AG09309 (cell line): ENCODE measurements around the gene DUOXA2.
"Not testable (repeated sequence)": the region's sequence is repeated elsewhere in the genome, so short reads cannot be mapped to it uniquely, and the experiment has no call there.

ENCODE experiments used
- DNase-seq: peaks from one replicate; pipeline ENCODE4 v3.0.0-alpha.2; 2010; ENCODE audit warnings: low read depth
- H3K4me3 ChIP-seq: 2 replicates; pipeline ENCODE4 v1.5.1; 2011; ENCODE audit warnings: mild to moderate bottlenecking, low read depth, low read length, moderate library complexity; ENCODE audit not compliant: control insufficient read depth
- CTCF ChIP-seq: IDR thresholded peaks from 2 replicates; pipeline ENCODE4 v1.5.1; 2011; ENCODE audit warnings: mild to moderate bottlenecking, low read depth, low read length, inconsistent platforms; ENCODE audit not compliant: insufficient read depth, control insufficient read depth; ENCODE audit errors: missing control alignments

Gene DUOXA2

DNA sequence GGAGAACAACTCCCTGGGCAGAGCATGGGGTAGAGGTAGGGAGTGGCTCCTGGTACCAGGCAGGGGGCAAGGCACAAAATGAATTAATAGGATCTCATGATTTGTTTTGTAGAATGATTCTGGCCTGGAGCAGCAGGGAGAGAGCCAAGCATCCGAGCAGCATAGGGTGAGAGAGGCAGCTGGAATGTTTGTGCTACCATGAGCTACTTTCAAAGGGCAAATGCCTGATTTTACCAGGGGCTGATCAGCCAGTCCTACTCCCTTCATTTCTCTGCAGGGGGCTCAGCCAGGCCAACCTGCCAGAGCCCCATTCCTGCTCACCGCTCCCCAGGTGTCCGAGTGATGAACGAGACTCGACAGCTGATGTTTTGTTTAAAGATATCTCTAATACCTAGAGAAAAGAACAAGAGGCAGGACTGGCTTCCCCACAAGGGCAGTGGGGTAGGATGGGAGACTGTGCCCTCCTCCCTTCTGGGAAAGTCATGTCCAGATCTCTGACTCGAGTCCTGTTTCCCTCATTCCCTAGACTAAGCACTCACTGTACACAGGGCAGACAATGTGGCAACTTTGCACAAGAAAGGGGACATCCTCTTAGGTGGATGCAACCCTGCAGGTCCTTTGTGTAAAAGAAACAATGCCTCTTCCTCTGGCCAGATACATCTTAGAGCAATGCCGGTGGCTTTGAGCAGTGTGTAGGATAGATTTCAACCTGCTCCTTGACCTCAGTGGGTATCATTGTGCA is 13.1 kb upstream of the DUOXA2 start:
- TF ChIP-seq CTCF: no peak
- DNase-seq: no peak
- no peak overlapping the region for H3K4me3 ChIP-seq

DNA sequence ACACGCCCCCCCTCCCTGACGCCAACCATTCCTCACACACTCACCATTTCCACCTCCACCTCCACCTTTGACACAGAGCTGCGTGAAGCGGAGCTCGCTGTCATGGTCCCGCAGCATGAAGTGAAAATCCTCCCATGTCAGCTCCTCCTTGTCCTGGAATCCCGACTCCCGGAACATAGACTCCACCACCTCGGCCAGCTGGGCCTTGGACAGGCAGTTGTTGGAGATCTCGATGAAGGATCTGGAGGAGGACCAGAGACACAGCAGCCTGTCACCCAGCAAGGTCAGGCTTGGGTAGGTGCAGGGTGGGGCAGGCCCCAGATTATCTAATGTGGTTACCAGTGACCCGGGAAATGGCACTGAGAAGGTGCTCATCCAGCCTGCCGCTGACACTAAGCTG is 12.4 kb upstream of the DUOXA2 start:
- no peak for DNase-seq
- TF ChIP-seq CTCF: no peak
- no peak overlapping the region for H3K4me3 ChIP-seq

DNA sequence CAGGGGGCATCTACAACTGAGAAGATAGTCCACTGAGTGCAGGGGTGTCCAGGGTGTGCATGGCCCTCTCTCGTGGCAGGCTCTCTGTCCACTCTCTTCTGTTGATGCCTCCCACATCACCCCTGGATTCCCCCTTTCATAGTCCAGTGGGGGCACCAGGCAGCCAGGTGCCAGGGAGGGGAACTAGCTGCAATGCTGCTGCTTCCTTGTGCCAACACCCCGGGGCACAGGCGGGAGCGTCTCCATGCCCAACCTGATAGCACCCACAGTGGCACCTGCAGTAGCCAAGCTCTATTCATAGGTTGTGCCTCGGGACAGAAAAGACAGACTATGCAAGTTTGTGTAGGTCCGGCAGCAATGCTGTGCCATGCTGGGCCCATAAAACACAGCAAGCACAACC is 11.9 kb upstream of the DUOXA2 start:
- DNase-seq: no peak
- no peak for TF ChIP-seq CTCF
- no peak overlapping the region for H3K4me3 ChIP-seq

- not testable (repeated sequence) for H3K4me3 ChIP-seq, DNase-seq
These were observed 10.0 kb upstream of the DUOXA2 start for GRCh38 chr15:45104170-45104569.

- no peak for DNase-seq
- no peak overlapping the region for H3K4me3 ChIP-seq
- TF ChIP-seq CTCF: no peak
These were observed 8.5 kb upstream of the DUOXA2 start for GRCh38 chr15:45105586-45105985.

GRCh38 chr15:45106002-45106790 is 7.9 kb upstream of the DUOXA2 start:
- no peak overlapping the region for H3K4me3 ChIP-seq
- DNase-seq: no peak
- no peak for TF ChIP-seq CTCF

DNA sequence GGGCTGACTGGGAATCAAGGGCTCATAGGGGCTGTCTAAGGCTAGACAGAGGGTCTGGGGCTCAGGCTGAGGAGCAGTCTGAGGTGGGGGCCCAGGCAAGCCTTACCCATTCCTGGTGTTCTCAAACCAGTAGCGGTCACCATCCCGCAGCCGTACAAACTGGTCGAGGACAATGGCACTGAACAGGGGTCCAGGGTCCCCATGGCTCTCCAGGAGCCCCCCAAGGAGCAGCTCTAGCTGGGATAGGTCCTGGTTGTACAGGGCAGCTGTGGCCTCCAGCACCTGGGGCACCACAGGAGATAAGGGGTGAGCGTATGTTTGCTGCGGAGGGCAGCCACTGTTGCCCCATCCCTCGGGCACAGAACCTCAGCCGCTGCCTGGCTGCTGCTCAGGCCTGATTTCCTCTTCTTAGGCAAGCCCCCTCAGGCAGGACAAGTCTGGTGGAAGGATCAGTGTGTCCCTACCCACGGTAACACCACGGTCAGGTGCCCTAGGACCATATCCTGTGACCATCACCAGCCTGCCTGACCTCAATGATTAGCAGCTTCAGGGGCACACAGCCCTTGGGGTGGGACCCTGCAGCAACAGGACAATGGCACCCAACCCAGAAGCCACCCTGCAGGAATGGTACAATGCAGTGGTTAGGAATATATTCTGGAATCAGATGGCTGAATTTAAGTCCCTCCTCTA is 6.0 kb upstream of the DUOXA2 start:
- TF ChIP-seq CTCF: no peak
- no peak overlapping the region for H3K4me3 ChIP-seq
- DNase-seq: no peak
